MM.1S (cell line): Measurements from ENCODE around the gene PMPCA.
A peak's percentile ranks its signal among the peaks of the same experiment; 100 is the strongest.

ENCODE experiments used
- DNase-seq: peaks from one replicate; pipeline ENCODE4 v3.0.0-alpha.2; 2015
- H2AFZ ChIP-seq: fragments of 300-600 bp; sonication (generic); 2 replicates; pipeline ENCODE4 v1.6.0; 2016; ENCODE audit warnings: antibody characterized with exemption, low read length
- H3F3A ChIP-seq: fragments of 300-600 bp; sonication (generic); 2 replicates; pipeline ENCODE4 v1.6.1; 2016; ENCODE audit warnings: mild to moderate bottlenecking, antibody characterized with exemption, low read length, moderate library complexity, mixed read lengths; ENCODE audit not compliant: insufficient read depth
- H3K27ac ChIP-seq: fragments of 300-600 bp; sonication (generic); 2 replicates; pipeline ENCODE4 v1.5.1; 2016; ENCODE audit warnings: mild to moderate bottlenecking, low read length
- H3K27me3 ChIP-seq: fragments of 300-600 bp; sonication (generic); replicated peaks from 2 replicates; pipeline ENCODE4 v1.6.0; 2016; ENCODE audit warnings: low read length; ENCODE audit not compliant: insufficient read depth
- H3K36me3 ChIP-seq: fragments of 300-600 bp; sonication (generic); replicated peaks from 2 replicates; pipeline ENCODE4 v1.6.1; 2016; ENCODE audit warnings: mild to moderate bottlenecking, low read length, mixed read lengths; ENCODE audit not compliant: insufficient read depth
- H3K4me1 ChIP-seq: fragments of 300-600 bp; sonication (generic); 2 replicates; pipeline ENCODE4 v1.6.1; 2016; ENCODE audit warnings: low read length, mixed read lengths
- H3K4me2 ChIP-seq: fragments of 300-600 bp; sonication (generic); 2 replicates; pipeline ENCODE4 v1.6.0; 2016; ENCODE audit warnings: low read depth, low read length
- H3K4me3 ChIP-seq: fragments of 300-600 bp; sonication (generic); 2 replicates; pipeline ENCODE4 v1.5.1; 2016; ENCODE audit warnings: low read length, mixed read lengths
- H3K79me2 ChIP-seq: fragments of 300-600 bp; sonication (generic); 2 replicates; pipeline ENCODE4 v1.6.1; 2016; ENCODE audit warnings: mixed run types, low read length, mixed read lengths
- H3K9ac ChIP-seq: fragments of 300-600 bp; sonication (generic); 2 replicates; pipeline ENCODE4 v1.6.1; 2016; ENCODE audit warnings: low read length, mixed read lengths
- H3K9me2 ChIP-seq: fragments of 300-600 bp; sonication (generic); replicated peaks from 2 replicates; pipeline ENCODE4 v1.6.1; 2016; ENCODE audit warnings: mild to moderate bottlenecking, low read length, mixed read lengths; ENCODE audit not compliant: insufficient read depth
- H3K9me3 ChIP-seq: fragments of 300-600 bp; sonication (generic); replicated peaks from 2 replicates; pipeline ENCODE4 v1.6.1; 2016; ENCODE audit warnings: mild to moderate bottlenecking, low read length, mixed read lengths; ENCODE audit not compliant: insufficient read depth
- H4K20me1 ChIP-seq: fragments of 300-600 bp; sonication (generic); 2 replicates; pipeline ENCODE4 v1.6.1; 2016; ENCODE audit warnings: mild to moderate bottlenecking, low read length, moderate library complexity, mixed read lengths; ENCODE audit not compliant: insufficient read depth
- EZH2 ChIP-seq: fragments of 300-600 bp; sonication (generic); optimal IDR thresholded peaks from 2 replicates; pipeline ENCODE3; 2017; ENCODE audit warnings: low read depth, mild to moderate bottlenecking, antibody characterized with exemption, low read length, mixed read lengths
- EZH2phosphoT487 ChIP-seq: fragments of 300-600 bp; sonication (generic); IDR thresholded peaks from 2 replicates; pipeline ENCODE4 v1.6.1; 2018; ENCODE audit warnings: antibody characterized with exemption, low read length
- TF ChIP-seq, protein P1 (sequence below): fragments of 300-600 bp; sonication (generic); IDR thresholded peaks from 2 replicates; pipeline ENCODE4 v1.5.1; 2016; ENCODE audit warnings: antibody characterized with exemption, low read length, mixed read lengths

Gene PMPCA

DNA sequence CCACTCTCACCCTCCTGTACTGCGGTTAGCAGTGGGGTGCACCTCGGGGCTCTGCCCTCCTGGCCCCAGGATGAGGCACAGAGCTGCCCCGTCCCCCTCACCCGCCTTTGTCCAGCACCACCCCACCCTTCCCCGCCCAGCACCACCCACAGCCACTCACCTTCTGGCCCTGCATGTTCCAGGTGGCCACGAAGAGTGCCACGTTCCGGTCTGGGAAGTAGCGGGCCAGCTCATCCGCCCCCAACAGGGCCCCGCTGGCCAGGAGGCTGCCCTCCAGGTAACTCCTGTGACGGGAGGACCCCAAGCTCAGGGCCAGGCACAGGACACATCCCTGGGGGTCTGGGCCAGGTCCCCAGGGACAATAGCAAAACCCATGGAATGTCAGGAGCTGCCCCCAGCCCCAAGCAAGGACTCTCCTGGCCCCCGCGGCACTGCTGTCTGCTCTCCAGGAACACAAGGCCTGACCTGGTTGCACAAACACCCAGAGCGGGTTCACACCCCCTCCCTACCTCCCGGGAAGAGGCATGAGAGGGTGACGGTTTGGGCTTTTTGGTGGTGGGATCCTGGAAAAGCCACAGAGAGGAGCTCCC, 24.2 kb downstream of the PMPCA start:
- no peaks in the 10 kb centered on the region for H4K20me1 ChIP-seq
- H3K4me2 ChIP-seq: no peak overlapping the region
- peaks cover 8% of the 10 kb centered on the region; the same call in 1 of the 2 replicates for H3K4me1 ChIP-seq
- no peaks in the 10 kb centered on the region for H3K9me2 ChIP-seq
- H3K9ac ChIP-seq: no peak overlapping the region
- TF ChIP-seq EZH2phosphoT487 (no peak), EZH2 (no peak)
- TF ChIP-seq, protein P1, sequence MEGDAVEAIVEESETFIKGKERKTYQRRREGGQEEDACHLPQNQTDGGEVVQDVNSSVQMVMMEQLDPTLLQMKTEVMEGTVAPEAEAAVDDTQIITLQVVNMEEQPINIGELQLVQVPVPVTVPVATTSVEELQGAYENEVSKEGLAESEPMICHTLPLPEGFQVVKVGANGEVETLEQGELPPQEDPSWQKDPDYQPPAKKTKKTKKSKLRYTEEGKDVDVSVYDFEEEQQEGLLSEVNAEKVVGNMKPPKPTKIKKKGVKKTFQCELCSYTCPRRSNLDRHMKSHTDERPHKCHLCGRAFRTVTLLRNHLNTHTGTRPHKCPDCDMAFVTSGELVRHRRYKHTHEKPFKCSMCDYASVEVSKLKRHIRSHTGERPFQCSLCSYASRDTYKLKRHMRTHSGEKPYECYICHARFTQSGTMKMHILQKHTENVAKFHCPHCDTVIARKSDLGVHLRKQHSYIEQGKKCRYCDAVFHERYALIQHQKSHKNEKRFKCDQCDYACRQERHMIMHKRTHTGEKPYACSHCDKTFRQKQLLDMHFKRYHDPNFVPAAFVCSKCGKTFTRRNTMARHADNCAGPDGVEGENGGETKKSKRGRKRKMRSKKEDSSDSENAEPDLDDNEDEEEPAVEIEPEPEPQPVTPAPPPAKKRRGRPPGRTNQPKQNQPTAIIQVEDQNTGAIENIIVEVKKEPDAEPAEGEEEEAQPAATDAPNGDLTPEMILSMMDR: no peak
- no peak overlapping the region for H3K27ac ChIP-seq
- H3K27me3 ChIP-seq: no peaks in the 10 kb centered on the region
- H3K4me3 ChIP-seq: no peak overlapping the region
- H3K9me3 ChIP-seq: no peaks in the 10 kb centered on the region
- H2AFZ ChIP-seq: no peak overlapping the region
- no peak for DNase-seq
- H3K79me2 ChIP-seq: peaks cover 46% of the 10 kb centered on the region
- H3F3A ChIP-seq: no peaks in the 10 kb centered on the region
- H3K36me3 ChIP-seq: no peaks in the 10 kb centered on the region; the same call in 1 of the 2 replicates

DNA sequence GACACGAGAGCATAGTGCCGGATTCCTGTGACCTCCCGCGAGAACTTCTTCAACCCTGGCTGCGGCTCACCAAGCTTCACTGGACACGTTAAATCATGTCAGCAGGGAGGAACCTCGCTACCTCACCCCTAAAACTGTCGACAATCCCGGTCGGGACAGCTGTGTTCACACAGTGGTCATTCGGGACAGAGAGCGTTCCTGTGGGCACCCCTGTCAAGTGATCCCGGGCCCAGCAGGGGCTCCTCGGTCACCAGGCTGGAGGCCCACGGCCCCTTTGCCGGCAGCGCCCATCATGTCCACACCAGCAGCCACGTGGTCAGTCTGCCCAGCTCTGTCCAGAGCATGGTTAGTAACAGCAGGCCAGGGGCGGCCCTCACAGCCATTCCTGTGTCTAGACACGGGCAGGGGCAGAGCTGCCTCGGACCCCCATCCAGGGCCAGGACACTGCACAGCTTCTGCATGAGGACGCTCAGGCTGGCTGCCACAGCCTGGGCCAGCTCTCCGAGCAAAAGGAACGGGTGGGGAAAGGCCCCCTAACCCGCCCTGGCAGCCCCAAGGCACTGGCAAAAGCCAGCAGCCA, 25.7 kb downstream of the PMPCA start:
- H3K4me2 ChIP-seq: no peak overlapping the region

DNA sequence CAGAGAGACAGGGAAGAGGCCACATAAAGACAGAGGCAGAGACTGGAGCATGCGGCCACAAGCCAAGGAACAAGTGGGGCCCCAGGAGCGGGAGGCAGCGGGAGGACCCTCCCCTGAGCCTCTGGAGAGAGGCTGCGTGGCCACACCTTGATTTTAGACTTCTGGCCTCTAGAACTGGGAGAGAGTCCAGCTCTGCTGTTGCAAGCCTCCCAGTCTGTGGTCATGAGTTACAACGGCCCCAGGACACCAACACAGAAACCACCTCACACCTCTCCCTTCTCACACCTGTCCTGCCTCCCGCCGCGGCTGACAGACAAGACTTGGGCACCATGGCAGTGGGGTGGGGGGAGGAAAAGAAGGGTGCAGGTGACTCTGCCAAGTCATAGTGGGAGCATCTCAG, 27.0 kb downstream of the PMPCA start:
- Histone ChIP-seq H4K20me1 (no peaks in the 10 kb centered on the region), H3K9me3 (no peaks in the 10 kb centered on the region), H3K27ac (no peak overlapping the region), H3K36me3 (no peaks in the 10 kb centered on the region), H3K9ac (no peak overlapping the region), H3K9me2 (no peaks in the 10 kb centered on the region), H3K4me2 (peak overlapping the region; percentile 90; the same call in 1 of the 2 replicates), H2AFZ (no peak overlapping the region), H3F3A (peaks cover 9% of the 10 kb centered on the region), H3K27me3 (no peaks in the 10 kb centered on the region), H3K4me3 (no peak overlapping the region), H3K79me2 (peaks cover 46% of the 10 kb centered on the region), H3K4me1 (peaks cover 8% of the 10 kb centered on the region; the same call in 1 of the 2 replicates)
- DNase-seq: no peak
- TF ChIP-seq EZH2: no peak
- no peak for TF ChIP-seq EZH2phosphoT487
- TF ChIP-seq, protein P1: no peak

More for the DNA sequence above, 25.7 kb downstream of the PMPCA start:
- H3K27me3 ChIP-seq: no peaks in the 10 kb centered on the region
- no peak overlapping the region for H3K4me3 ChIP-seq
- H2AFZ ChIP-seq: no peak overlapping the region
- no peaks in the 10 kb centered on the region for H3K9me3 ChIP-seq
- peaks cover 8% of the 10 kb centered on the region; the same call in 1 of the 2 replicates for H3K4me1 ChIP-seq
- no peaks in the 10 kb centered on the region for H3K36me3 ChIP-seq
- H3F3A ChIP-seq: peaks cover 9% of the 10 kb centered on the region
- no peak for TF ChIP-seq EZH2phosphoT487
- TF ChIP-seq, protein P1: no peak
- no peak for TF ChIP-seq EZH2
- H3K9ac ChIP-seq: no peak overlapping the region
- no peaks in the 10 kb centered on the region for H4K20me1 ChIP-seq
- H3K27ac ChIP-seq: no peak overlapping the region
- no peak for DNase-seq
- no peaks in the 10 kb centered on the region for H3K9me2 ChIP-seq
- H3K79me2 ChIP-seq: peaks cover 46% of the 10 kb centered on the region
